HG03442 (cell line): ENCODE data around the gene CHIA.
"Not testable (repeated sequence)": the region's sequence is repeated elsewhere in the genome, so short reads cannot be mapped to it uniquely, and the experiment has no call there.

Source experiments
- ATAC-seq: cut with Tn5 transposase; IDR thresholded peaks from one replicate; pipeline ENCODE4 v1.9.1; 2021; ENCODE audit warnings: mild to moderate bottlenecking, moderate library complexity; ENCODE audit not compliant: unreplicated experiment

CHIA gene

GRCh38 chr1:111283838-111284237 is 6.8 kb upstream of the CHIA start:
- ATAC-seq, result no peak

GRCh38 chr1:111285879-111286278 is 4.8 kb upstream of the CHIA start:
- no peak for ATAC-seq

GRCh38 chr1:111286912-111287311 is 3.7 kb upstream of the CHIA start:
- no peak for ATAC-seq

- ATAC-seq, result no peak
These were observed 1.3 kb upstream of the CHIA start for GRCh38 chr1:111289371-111289770.

- no peak for ATAC-seq
These were observed 547 bp upstream of the CHIA start for GRCh38 chr1:111290104-111290503.

GRCh38 chr1:111294390-111294789 is 3.7 kb downstream of the CHIA start:
- ATAC-seq, result no peak

GRCh38 chr1:111302374-111302773 is 11.7 kb downstream of the CHIA start:
- no peak for ATAC-seq

GRCh38 chr1:111309690-111310089 is 19.0 kb downstream of the CHIA start:
- no peak for ATAC-seq

GRCh38 chr1:111318523-111318922 is 27.9 kb downstream of the CHIA start:
- ATAC-seq, result no peak

- no peak for ATAC-seq
These were observed 29.6 kb downstream of the CHIA start for GRCh38 chr1:111320066-111320879.

- no peak for ATAC-seq
These were observed 32.6 kb downstream of the CHIA start for GRCh38 chr1:111323231-111323630.

- ATAC-seq, result peak; percentile 75
These were observed 41.5 kb downstream of the CHIA start for GRCh38 chr1:111332190-111332589.

- no peak for ATAC-seq
These were observed 43.5 kb downstream of the CHIA start for GRCh38 chr1:111334169-111334568.

- ATAC-seq, result not testable (repeated sequence)
These were observed 44.7 kb downstream of the CHIA start for GRCh38 chr1:111335214-111335877.

- not testable (repeated sequence) for ATAC-seq
These were observed 48.2 kb downstream of the CHIA start for GRCh38 chr1:111338849-111339248.

GRCh38 chr1:111346089-111346885 is 55.6 kb downstream of the CHIA start:
- peak; percentile 89 for ATAC-seq

- ATAC-seq, result no peak
These were observed 56.4 kb downstream of the CHIA start for GRCh38 chr1:111347026-111347425.

- ATAC-seq, result no peak
These were observed 61.0 kb downstream of the CHIA start for GRCh38 chr1:111351700-111352099.

- ATAC-seq, result no peak
These were observed 63.9 kb downstream of the CHIA start for GRCh38 chr1:111354584-111354983.

- ATAC-seq, result no peak
These were observed 68.3 kb downstream of the CHIA start for GRCh38 chr1:111358964-111359363.

- ATAC-seq, result no peak
These were observed 68.7 kb downstream of the CHIA start for GRCh38 chr1:111359376-111359775.

- ATAC-seq, result not testable (repeated sequence)
These were observed 69.6 kb downstream of the CHIA start for GRCh38 chr1:111360257-111360656.
